ENCODE results near the gene CDS1.

CDS1 gene

DNA sequence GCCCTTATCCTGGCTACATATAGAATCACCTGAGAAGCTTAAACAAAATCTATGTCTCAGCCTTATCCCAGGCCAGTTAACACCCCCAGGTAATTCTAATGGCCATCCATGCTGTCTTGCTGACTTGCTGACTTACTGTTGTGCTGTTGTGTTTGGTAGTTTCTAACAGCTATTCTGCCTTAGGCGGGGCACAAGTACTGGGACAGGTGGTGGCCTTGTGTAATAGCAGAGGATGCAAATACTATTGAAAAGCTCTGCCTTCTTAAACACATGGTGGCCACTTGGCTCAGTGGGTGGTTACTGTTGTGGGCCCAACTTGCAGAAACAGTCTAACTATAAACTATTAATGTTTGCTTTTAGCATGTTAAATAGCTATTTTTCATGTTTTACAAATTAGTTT, 56.2 kb downstream of the CDS1 start:
- no peak overlapping the region for H3K4me2 ChIP-seq (ENCODE audit: low read length)
- no peaks in the 10 kb centered on the region for H3K4me1 ChIP-seq (ENCODE audit: low read length)
- no peaks in the 10 kb centered on the region for H3K79me2 ChIP-seq (ENCODE audit: low read length)
- no peaks in the 10 kb centered on the region for H3K27me3 ChIP-seq (ENCODE audit: low read depth, low read length)
- no peaks in the 10 kb centered on the region for H3K36me3 ChIP-seq (replicated peaks; ENCODE audit: low read depth, low read length)
- H3K27ac ChIP-seq (ENCODE audit: low read length) = no peak overlapping the region
- H2AFZ ChIP-seq (ENCODE audit: low read depth, low read length) = no peak overlapping the region
- no peak overlapping the region for H3K9ac ChIP-seq (ENCODE audit: low read length)
- H4K20me1 ChIP-seq (ENCODE audit: insufficient read depth, low read length) = no peaks in the 10 kb centered on the region
- TF ChIP-seq, protein P1, sequence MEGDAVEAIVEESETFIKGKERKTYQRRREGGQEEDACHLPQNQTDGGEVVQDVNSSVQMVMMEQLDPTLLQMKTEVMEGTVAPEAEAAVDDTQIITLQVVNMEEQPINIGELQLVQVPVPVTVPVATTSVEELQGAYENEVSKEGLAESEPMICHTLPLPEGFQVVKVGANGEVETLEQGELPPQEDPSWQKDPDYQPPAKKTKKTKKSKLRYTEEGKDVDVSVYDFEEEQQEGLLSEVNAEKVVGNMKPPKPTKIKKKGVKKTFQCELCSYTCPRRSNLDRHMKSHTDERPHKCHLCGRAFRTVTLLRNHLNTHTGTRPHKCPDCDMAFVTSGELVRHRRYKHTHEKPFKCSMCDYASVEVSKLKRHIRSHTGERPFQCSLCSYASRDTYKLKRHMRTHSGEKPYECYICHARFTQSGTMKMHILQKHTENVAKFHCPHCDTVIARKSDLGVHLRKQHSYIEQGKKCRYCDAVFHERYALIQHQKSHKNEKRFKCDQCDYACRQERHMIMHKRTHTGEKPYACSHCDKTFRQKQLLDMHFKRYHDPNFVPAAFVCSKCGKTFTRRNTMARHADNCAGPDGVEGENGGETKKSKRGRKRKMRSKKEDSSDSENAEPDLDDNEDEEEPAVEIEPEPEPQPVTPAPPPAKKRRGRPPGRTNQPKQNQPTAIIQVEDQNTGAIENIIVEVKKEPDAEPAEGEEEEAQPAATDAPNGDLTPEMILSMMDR (IDR thresholded peaks at IDR 0.05; ENCODE audit: low read depth, low read length) = no peak
- TF ChIP-seq EZH2phosphoT487 (IDR thresholded peaks at IDR 0.05; ENCODE audit: low read depth) = no peak
- H3K9me3 ChIP-seq (ENCODE audit: insufficient read depth, low read length) = no peaks in the 10 kb centered on the region
- H3K4me3 ChIP-seq (ENCODE audit: low read length) = no peak overlapping the region

GRCh38 chr4:84644087-84644486, 61.2 kb downstream of the CDS1 start:
- Histone ChIP-seq H4K20me1 (ENCODE audit: insufficient read depth, low read length) (no peaks in the 10 kb centered on the region), H3K9me3 (ENCODE audit: insufficient read depth, low read length) (no peaks in the 10 kb centered on the region), H3K4me1 (ENCODE audit: low read length) (no peaks in the 10 kb centered on the region), H3K36me3 (replicated peaks; ENCODE audit: low read depth, low read length) (peaks cover 2% of the 10 kb centered on the region), H3K79me2 (ENCODE audit: low read length) (no peaks in the 10 kb centered on the region), H3K27ac (ENCODE audit: low read length) (no peak overlapping the region), H3K9ac (ENCODE audit: low read length) (no peak overlapping the region), H3K27me3 (ENCODE audit: low read depth, low read length) (no peaks in the 10 kb centered on the region), H2AFZ (ENCODE audit: low read depth, low read length) (no peak overlapping the region), H3K4me2 (ENCODE audit: low read length) (no peak overlapping the region), H3K4me3 (ENCODE audit: low read length) (no peak overlapping the region)
- TF ChIP-seq, protein P1 (IDR thresholded peaks at IDR 0.05; ENCODE audit: low read depth, low read length) = no peak
- no peak for TF ChIP-seq EZH2phosphoT487 (IDR thresholded peaks at IDR 0.05; ENCODE audit: low read depth)

DNA sequence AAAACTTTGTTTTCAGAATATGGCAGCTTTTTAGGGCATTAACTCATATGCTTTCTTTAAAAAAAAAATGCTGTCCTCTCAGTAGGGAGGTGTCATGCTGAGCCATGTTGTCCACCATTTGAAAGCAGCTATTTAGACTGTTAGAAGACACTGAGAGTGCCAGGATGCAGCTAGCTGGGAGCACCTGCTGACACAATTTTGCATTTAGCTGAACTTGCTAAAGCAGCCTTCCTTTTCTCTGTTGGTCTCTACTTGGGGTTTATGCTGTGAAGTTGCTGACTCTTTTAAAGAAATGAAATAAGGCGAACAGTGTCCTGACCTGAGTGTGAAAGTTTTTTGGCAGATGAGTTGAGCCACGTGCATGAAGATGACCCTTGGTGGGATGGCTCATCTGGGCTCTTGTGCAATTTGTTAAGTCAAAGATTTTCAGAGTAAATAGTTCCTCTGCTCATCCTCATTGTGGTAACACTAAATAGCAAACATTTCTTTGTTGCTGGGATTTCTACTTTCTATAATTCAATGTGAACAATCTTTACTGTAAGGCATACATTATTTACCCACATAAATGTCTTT, 64.5 kb downstream of the CDS1 start:
- Histone ChIP-seq H3K79me2 (ENCODE audit: low read length) (no peaks in the 10 kb centered on the region), H3K9ac (ENCODE audit: low read length) (no peak overlapping the region), H3K27me3 (ENCODE audit: low read depth, low read length) (no peaks in the 10 kb centered on the region), H3K9me3 (ENCODE audit: insufficient read depth, low read length) (no peaks in the 10 kb centered on the region), H3K4me2 (ENCODE audit: low read length) (no peak overlapping the region), H3K27ac (ENCODE audit: low read length) (no peak overlapping the region), H3K36me3 (replicated peaks; ENCODE audit: low read depth, low read length) (peaks cover 2% of the 10 kb centered on the region), H4K20me1 (ENCODE audit: insufficient read depth, low read length) (no peaks in the 10 kb centered on the region), H3K4me3 (ENCODE audit: low read length) (no peak overlapping the region), H3K4me1 (ENCODE audit: low read length) (no peaks in the 10 kb centered on the region), H2AFZ (ENCODE audit: low read depth, low read length) (no peak overlapping the region)
- TF ChIP-seq EZH2phosphoT487 (IDR thresholded peaks at IDR 0.05; ENCODE audit: low read depth) = no peak
- TF ChIP-seq, protein P1 (IDR thresholded peaks at IDR 0.05; ENCODE audit: low read depth, low read length) = no peak

DNA sequence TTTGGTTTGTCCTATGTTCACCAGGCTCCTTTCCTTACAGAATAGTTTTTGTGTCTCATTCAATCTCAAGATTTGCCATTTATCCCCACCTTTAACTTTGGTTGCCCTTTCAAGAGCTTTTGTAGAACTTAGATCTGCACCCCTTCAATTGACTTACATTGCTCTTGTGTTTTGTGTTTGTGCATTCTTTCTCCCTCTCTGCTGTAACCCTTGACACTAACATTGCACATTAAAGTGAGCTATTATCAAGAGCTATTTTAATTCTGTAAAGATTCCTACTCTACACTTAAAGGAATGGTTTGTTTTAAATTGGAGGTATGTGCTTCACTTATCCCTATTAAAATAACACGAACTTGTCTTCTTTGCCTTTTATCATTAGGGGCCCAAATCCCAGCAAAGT, 65.3 kb downstream of the CDS1 start:
- H3K4me1 ChIP-seq (ENCODE audit: low read length) = no peaks in the 10 kb centered on the region
- no peak overlapping the region for H3K27ac ChIP-seq (ENCODE audit: low read length)
- no peak overlapping the region for H3K4me2 ChIP-seq (ENCODE audit: low read length)
- H3K9ac ChIP-seq (ENCODE audit: low read length) = no peak overlapping the region
- H3K36me3 ChIP-seq (replicated peaks; ENCODE audit: low read depth, low read length) = peaks cover 2% of the 10 kb centered on the region
- no peak overlapping the region for H2AFZ ChIP-seq (ENCODE audit: low read depth, low read length)
- H3K4me3 ChIP-seq (ENCODE audit: low read length) = no peak overlapping the region
- no peak for TF ChIP-seq EZH2phosphoT487 (IDR thresholded peaks at IDR 0.05; ENCODE audit: low read depth)
- TF ChIP-seq, protein P1 (IDR thresholded peaks at IDR 0.05; ENCODE audit: low read depth, low read length) = no peak
- no peaks in the 10 kb centered on the region for H4K20me1 ChIP-seq (ENCODE audit: insufficient read depth, low read length)
- no peaks in the 10 kb centered on the region for H3K9me3 ChIP-seq (ENCODE audit: insufficient read depth, low read length)
- no peaks in the 10 kb centered on the region for H3K79me2 ChIP-seq (ENCODE audit: low read length)
- no peaks in the 10 kb centered on the region for H3K27me3 ChIP-seq (ENCODE audit: low read depth, low read length)
